SK-N-SH (cell line): Measurements from ENCODE around the gene DNASE1L3.

Source experiments
- CTCF ChIP-seq: fragments of 200-600 bp; sonication (generic); IDR thresholded peaks from 2 replicates; pipeline ENCODE4 v1.6.1; 2017; ENCODE audit warnings: antibody characterized with exemption, mild to moderate bottlenecking, moderate library complexity
- MXI1 ChIP-seq: IDR thresholded peaks from 2 replicates; pipeline ENCODE4 v1.6.1; 2012; ENCODE audit warnings: mild to moderate bottlenecking, low read depth, low read length, improper control_type of control experiment
- SMC3 ChIP-seq: IDR thresholded peaks from 2 replicates; pipeline ENCODE4 v1.6.1; 2012; ENCODE audit warnings: low read depth, low read length, improper control_type of control experiment
- TAF1 ChIP-seq: IDR thresholded peaks from 2 replicates; pipeline ENCODE4 v1.6.1; 2012; ENCODE audit warnings: low read depth, mild to moderate bottlenecking, low read length, moderate library complexity, borderline replicate concordance
- USF1 ChIP-seq: IDR thresholded peaks from 2 replicates; pipeline ENCODE4 v1.4.0; 2012; ENCODE audit warnings: low read depth, borderline replicate concordance

- TF ChIP-seq MXI1 (no peak), CTCF (no peak), TAF1 (no peak), USF1 (no peak), SMC3 (no peak)
These were observed 21.8 kb downstream of the DNASE1L3 start for GRCh38 chr3:58188921-58189451.
